Heart right ventricle (tissue), 16 donors: Measurements from ENCODE around the gene DNAJB6. TPM values are rescaled to one million over a fixed set of nuclear protein-coding genes. Genes with fewer than 3 reads are reported as not detected.

Experiments used
- ATAC-seq, 8 donors: fragments of 200-7000 bp; cut with Tn5 transposase; one replicate each; pipeline ENCODE4 v1.9.1; 2020; ENCODE audit warnings: mild to moderate bottlenecking in 8 of 8, moderate library complexity in 8 of 8, moderate number of reproducible peaks in 1 of 8
- DNase-seq, 2 donors: peaks; one replicate each; pipeline ENCODE4 v3.0.0-alpha.2; 2020
- H3K27ac ChIP-seq, 10 donors: fragments of 200-600 bp; sonication (generic) in 2 of 10; one replicate each; pipeline versions ENCODE4 v1.5.0 to v1.8.0; 2020 to 2022; ENCODE audit warnings: mild to moderate bottlenecking in 3 of 10
- H3K27me3 ChIP-seq, 7 donors: fragments of 200-600 bp; one replicate each; pipeline ENCODE4 v1.8.0; 2021 to 2022; ENCODE audit warnings: mild to moderate bottlenecking in 2 of 7
- H3K36me3 ChIP-seq, 9 donors: fragments of 200-600 bp; sonication (generic) in 1 of 9; one replicate each; pipeline versions ENCODE4 v1.5.0 to v1.8.0; 2020 to 2022; ENCODE audit warnings: mild to moderate bottlenecking in 2 of 9
- H3K4me1 ChIP-seq, 9 donors: fragments of 200-600 bp; sonication (generic) in 1 of 9; one replicate each; pipeline versions ENCODE4 v1.5.0 to v1.8.0; 2020 to 2022; ENCODE audit warnings: mild to moderate bottlenecking in 4 of 9
- H3K4me3 ChIP-seq, 10 donors: fragments of 200-600 bp; sonication (generic) in 2 of 10; one replicate each; pipeline versions ENCODE4 v1.5.0 to v1.8.0; 2020 to 2022; ENCODE audit warnings: mild to moderate bottlenecking in 7 of 10, moderate library complexity in 2 of 10
- H3K9me3 ChIP-seq, 11 donors: fragments of 200-600 bp in 10 of 11; sonication (generic) in 2 of 11; one replicate each; pipeline versions ENCODE4 v1.5.0 to v1.8.0; 2013 to 2022; ENCODE audit warnings: mild to moderate bottlenecking in 2 of 11, control low read depth in 1 of 11, moderate library complexity in 1 of 11
- WGBS, 2 donors: extraction: QIAGEN DNeasy Blood & Tissue Kit; methylation state at CpG; one replicate each; pipeline ENCODE4 v1.1.7; 2013; ENCODE audit warnings: inconsistent platforms in 1 of 2; 5-methylcytosine and 5-hydroxymethylcytosine counted together
- intact Hi-C, 10 donors: fragments of 100-400 bp; cut with DNase I; formaldehyde crosslinking; loops; one replicate each; pipeline versions ENCODE4 v1.11.1 to v1.14.2; 2022
- polyA plus RNA-seq, 2 donors: library from polyadenylated mRNA; stranded (reverse); fragments of 200-250 nt; gene quantifications; one replicate each; pipeline ENCODE4 v1.2.3, GENCODE V29; 2013
- total RNA-seq, 10 donors: library from RNA; stranded (reverse); fragmentation: NEBNext Ultra II Directional in 3 of 10; extraction: Animal tissue kit (Norgen Biotek cat#: 25700) in 3 of 10; gene quantifications; one replicate each; pipeline versions ENCODE4 v1.2.1 to v1.2.4, GENCODE V29; 2021 to 2023
- TF ChIP-seq, protein P1 (sequence below), 9 donors: fragments of 200-600 bp; sonication (generic) in 2 of 9; IDR thresholded peaks; one replicate each; pipeline versions ENCODE4 v1.5.0 to v1.8.0; 2021 to 2022; ENCODE audit warnings: antibody characterized with exemption in 9 of 9, mild to moderate bottlenecking in 5 of 9, moderate library complexity in 1 of 9
- donor health status: Arrhythmogenic right ventricular cardiomyopathy.
- donor health status: ischemic (EF 13 %, LVEDD 7.1; RV severe dilation, severe dysfunction).
- donor health status: healthy with polysubstance abuse.
- donor health status: DM: no; HTN: yes; CAD: no.
- donor health status: DM: no; HTN: no; CAD: no.
- donor health status: ischemic (EF 25% LVEDD 6.9; RV normal size, moderate dysfunction).
- donor health status: ischemic (EF 25% LVEDD 5.7; RV mildly dilated, moderate dysfunction).
- donor health status: healthy.
- donor health status: DM: yes; HTN: yes; CAD: no.
- donor health status: Ischemic cardiomyopathy.
- donor health status: ischemic (EF 35%, LVEDD 5.7; RV mildly dilated, moderate dysfunction).
- donor health status: nonischemic (EF 11% LVEDD 7.7; RV severe dilation, severe dysfunction).
- donor health status: DM: yes; HTN: yes; CAD: no.
- donor health status: PGD.
- donor health status: ischemic (EF 29% LVEDD 5.4; RV normal size, mild dysfunction).
- donor health status: nonischemic (EF 23%, LVEDD 6.1; RV moderate dilation, normal function).

DNAJB6 gene
- total and polyA plus RNA-seq, 12 donors = 114 to 200 (median 183) TPM

DNA sequence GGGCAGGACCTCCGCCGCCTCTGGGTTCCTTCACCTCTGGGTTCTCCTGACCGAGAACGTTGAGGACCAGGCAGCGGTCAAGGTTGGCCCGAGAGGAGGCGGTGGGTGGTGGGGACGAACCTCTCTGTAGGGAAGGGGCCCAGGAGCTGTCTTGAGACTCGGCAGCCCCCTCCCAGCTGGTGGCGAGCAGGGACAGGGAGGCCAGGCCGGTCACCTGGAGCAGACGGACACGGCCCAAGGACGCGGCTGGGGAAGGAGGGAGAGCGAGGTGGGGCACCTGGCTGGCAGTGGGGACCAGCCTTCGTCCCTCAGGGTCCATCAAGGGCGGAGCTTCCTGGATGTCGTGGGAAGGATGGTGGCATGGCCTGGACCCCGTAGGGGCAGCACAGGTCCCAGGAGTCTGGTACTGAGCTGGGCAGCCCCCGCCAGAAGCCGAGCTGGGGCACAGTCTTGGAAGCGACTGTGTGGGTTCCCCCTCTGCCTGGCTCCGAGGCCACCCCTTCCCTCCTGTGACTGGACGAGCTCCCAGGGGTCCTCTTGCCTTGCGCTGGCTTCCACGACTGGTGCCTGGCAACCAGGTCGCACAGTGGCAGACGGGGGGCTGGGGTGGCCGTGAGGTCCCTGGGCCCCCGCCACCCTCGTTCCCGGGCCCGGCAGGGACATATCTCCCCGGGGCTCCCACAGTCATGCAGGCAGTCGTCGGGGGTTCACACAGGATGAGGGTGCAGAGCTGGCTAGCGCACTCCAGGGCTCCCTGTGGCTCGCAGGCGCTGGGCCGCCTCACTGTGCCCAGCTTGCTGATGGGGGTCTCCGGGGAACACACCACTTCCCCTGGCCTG, 89.9 kb downstream of the DNAJB6 start:
- Histone ChIP-seq H3K27ac (no peak overlapping the region), H3K9me3 (no peaks in the 10 kb centered on the region), H3K27me3 (no peaks in the 10 kb centered on the region), H3K36me3 (peaks cover 0 to 14% (median 0%) of the 10 kb centered on the region in 9 donors), H3K4me1 (peaks cover 0 to 16% (median 9%) of the 10 kb centered on the region in 9 donors), H3K4me3 (no peak overlapping the region)
- 88 to 90% methylated on average over 42 of the region's 42 CpGs for WGBS, 2 donors
- no peak for ATAC-seq
- DNase-seq = no peak
- intact Hi-C loops = no loop called here
- TF ChIP-seq, protein P1, sequence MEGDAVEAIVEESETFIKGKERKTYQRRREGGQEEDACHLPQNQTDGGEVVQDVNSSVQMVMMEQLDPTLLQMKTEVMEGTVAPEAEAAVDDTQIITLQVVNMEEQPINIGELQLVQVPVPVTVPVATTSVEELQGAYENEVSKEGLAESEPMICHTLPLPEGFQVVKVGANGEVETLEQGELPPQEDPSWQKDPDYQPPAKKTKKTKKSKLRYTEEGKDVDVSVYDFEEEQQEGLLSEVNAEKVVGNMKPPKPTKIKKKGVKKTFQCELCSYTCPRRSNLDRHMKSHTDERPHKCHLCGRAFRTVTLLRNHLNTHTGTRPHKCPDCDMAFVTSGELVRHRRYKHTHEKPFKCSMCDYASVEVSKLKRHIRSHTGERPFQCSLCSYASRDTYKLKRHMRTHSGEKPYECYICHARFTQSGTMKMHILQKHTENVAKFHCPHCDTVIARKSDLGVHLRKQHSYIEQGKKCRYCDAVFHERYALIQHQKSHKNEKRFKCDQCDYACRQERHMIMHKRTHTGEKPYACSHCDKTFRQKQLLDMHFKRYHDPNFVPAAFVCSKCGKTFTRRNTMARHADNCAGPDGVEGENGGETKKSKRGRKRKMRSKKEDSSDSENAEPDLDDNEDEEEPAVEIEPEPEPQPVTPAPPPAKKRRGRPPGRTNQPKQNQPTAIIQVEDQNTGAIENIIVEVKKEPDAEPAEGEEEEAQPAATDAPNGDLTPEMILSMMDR (IDR thresholded peaks at IDR 0.05) = no peak

- Histone ChIP-seq H3K27ac (no peak overlapping the region), H3K4me3 (no peak overlapping the region), H3K36me3 (peaks cover 0 to 1% (median 0%) of the 10 kb centered on the region in 9 donors), H3K4me1 (peaks cover 0 to 24% (median 17%) of the 10 kb centered on the region in 9 donors), H3K27me3 (no peaks in the 10 kb centered on the region), H3K9me3 (no peaks in the 10 kb centered on the region)
- DNase-seq = no peak
- TF ChIP-seq, protein P1 (IDR thresholded peaks at IDR 0.05) = no peak
- WGBS, 2 donors = 90 to 93% methylated on average over 23 of the region's 23 CpGs
- ATAC-seq = no peak
- intact Hi-C loops = no loop called here
These were observed 91.2 kb downstream of the DNAJB6 start for GRCh38 chr7:157427811-157428553.

DNA sequence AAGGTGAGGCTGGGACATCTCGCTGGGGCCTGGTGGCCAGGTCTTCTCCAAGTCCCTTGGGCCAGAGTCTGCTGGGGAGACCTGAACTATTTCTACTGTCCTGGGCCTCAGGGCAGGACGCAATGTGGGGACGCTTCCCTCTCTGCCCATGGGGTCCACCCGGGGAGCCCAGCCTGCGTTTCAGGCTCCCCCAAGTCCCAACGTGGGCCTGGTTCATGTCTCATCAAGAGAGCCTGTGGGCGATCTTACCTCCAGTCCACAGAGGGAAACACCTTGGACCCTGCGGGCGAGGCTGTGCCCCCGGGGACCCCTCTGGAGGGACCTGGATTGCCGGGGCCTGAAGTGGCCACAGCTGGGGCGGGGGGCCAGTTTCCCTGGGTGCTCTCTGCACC, 91.7 kb downstream of the DNAJB6 start:
- Histone ChIP-seq H3K4me1 (peaks cover 0 to 20% (median 14%) of the 10 kb centered on the region in 9 donors), H3K9me3 (no peaks in the 10 kb centered on the region), H3K36me3 (no peaks in the 10 kb centered on the region), H3K27me3 (no peaks in the 10 kb centered on the region), H3K27ac (no peak overlapping the region), H3K4me3 (no peak overlapping the region)
- no peak for DNase-seq
- intact Hi-C loops = no loop called here
- TF ChIP-seq, protein P1 (IDR thresholded peaks at IDR 0.05) = no peak
- no peak for ATAC-seq
- WGBS, 2 donors = 93 to 94% methylated on average over 12 of the region's 12 CpGs

DNA sequence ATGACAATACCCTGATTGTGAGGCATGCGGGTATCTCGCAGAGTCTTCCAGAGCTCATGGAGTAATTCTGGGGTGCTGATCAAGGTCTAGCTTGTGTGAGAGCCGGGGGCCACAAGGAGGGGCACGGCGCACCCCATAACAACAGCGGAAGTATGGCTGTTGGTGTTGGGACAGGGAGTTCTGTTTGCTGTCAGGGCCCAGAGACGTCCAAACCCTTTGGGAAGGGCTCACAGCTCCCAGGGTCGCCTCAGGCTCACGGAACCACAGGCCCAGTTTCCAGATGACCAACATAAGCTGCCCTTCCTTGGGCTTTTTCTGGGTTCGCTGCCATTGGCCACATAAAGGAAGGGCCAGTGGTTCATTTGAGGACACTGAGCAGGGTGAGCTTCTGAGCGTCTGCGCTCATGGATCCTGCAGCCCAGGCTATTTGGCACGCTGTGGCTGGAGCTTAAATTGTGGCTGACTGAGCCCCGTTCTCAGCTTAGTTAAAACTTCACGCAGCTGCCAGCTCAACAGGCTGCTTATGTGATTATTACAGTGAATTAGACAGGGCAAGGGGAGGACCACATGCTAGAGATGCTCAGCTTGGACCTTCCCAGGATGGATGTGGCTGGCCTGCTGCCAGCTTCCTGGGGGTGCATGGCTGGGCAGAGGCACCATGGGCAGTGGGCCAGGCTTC, 92.3 kb downstream of the DNAJB6 start:
- DNase-seq = no peak
- ATAC-seq = no peak
- H3K36me3 ChIP-seq = no peaks in the 10 kb centered on the region
- TF ChIP-seq, protein P1 (IDR thresholded peaks at IDR 0.05) = no peak
- H3K27ac ChIP-seq = no peak overlapping the region
- intact Hi-C loops = no loop called here
- 83 to 88% methylated on average over 15 of the region's 15 CpGs for WGBS, 2 donors
- no peaks in the 10 kb centered on the region for H3K9me3 ChIP-seq
- H3K4me3 ChIP-seq = no peak overlapping the region
- H3K4me1 ChIP-seq = peaks cover 0 to 14% (median 8%) of the 10 kb centered on the region in 9 donors
- H3K27me3 ChIP-seq = no peaks in the 10 kb centered on the region
